HG03521 (cell line): ENCODE data around the gene BRD1.

ENCODE experiments used
- ATAC-seq: cut with Tn5 transposase; IDR thresholded peaks from one replicate; pipeline ENCODE4 v1.9.1; 2021; ENCODE audit warnings: mild to moderate bottlenecking, moderate library complexity; ENCODE audit not compliant: unreplicated experiment

Gene BRD1

DNA sequence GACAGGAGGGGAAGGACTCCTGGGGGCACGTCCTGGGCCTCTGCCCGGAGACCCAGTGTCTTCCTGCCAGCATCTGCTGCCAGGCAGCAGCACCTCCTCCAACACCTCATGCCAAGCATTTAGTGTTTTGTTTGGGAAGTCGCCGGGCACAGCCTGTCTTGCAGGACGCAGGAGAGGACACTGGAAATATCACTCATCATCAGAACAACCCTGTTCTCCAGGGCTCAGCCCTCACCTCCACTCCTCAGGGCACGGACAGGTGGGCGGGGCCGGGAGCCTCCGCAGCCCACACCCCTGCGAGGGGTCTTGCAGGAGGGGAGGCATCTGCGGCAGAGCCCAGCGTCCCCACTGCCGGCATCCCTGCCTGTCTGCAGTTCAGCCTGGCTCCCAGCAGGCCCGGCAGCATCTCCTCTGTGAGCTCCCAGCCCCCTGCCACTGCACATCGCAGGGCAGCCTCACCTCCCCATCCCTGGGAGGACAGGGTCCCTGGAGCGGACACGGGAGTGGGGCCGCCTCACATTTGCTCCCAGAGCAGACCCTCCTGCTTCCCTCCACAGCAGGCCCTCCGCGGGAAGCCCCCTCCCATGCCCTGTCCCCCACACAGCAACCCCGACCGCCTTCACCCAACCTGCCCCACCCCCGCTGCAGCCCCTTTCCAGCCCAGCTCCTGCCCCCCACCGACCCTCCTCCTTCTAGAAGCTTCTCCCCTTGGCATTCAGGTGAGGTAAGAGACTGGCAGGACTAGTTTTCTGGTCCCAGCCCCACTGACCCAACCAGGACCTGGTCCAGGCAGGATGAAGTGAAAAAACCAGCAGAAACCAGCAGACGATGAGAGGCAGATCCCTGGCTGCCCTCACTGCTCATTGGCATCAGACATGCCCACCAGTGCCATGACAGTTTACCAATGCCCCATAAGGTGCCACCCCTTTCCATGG lies 72.7 kb downstream of the BRD1 start:
- ATAC-seq = no peak

- ATAC-seq = no peak
Measured at GRCh38 chr22:49753961-49754695, 73.5 kb downstream of the BRD1 start.

DNA sequence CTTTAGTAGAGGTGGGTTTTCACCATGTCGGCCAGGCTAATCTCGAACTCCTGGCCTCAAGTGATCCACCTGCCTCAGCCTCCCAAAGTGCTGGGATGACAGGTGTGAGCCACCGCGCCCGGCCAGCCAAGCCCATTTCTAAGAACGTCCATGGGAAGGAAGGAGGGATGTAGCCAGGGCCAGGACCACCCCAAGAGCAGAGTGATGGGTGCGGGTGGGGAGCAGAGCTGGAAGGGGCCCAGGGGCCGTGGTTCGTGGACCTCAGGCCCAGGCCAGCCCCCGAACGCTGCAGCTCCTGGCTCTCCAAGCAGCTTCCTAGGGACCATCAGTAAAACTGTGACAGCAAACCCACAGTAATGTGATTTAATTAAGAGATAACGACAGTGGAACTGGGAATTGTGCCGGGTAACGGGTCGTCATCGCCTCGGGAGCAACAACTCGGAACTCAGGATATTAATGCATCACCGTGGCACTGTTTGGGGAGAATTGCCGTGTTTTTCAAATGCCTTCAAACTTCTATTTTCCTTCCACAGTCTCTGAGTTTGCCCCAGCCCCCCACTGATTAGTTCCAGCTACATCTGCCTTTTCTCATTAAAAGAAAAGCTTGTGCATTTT lies 74.3 kb downstream of the BRD1 start:
- no peak for ATAC-seq

DNA sequence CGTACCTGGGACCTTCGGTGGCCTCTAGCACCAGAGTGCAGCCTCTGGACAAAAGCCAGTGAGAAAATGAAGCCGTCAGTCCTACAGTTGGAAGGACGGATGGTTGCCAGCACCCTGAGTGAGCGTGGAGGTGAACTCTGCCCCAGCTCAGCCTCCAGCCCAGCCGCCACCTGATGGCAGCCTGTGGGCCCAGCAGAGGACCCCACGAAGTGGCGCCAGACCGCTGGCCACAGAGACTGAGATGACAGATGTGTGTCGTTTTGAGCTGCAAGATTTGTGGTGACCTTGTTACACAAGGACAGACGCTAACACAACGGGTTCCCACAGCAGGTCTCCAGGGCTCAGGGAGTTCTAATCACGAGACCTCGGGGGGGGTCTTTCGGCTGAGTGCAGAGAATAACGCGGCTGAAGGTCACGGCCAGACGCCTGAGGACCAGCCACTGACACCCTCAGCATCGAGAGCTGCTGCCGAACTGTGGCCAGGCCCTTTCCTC lies 75.0 kb downstream of the BRD1 start:
- no peak for ATAC-seq

GRCh38 chr22:49751966-49752597 lies 75.6 kb downstream of the BRD1 start:
- ATAC-seq = no peak

- ATAC-seq = no peak
Measured at GRCh38 chr22:49751318-49751965, 76.2 kb downstream of the BRD1 start.

DNA sequence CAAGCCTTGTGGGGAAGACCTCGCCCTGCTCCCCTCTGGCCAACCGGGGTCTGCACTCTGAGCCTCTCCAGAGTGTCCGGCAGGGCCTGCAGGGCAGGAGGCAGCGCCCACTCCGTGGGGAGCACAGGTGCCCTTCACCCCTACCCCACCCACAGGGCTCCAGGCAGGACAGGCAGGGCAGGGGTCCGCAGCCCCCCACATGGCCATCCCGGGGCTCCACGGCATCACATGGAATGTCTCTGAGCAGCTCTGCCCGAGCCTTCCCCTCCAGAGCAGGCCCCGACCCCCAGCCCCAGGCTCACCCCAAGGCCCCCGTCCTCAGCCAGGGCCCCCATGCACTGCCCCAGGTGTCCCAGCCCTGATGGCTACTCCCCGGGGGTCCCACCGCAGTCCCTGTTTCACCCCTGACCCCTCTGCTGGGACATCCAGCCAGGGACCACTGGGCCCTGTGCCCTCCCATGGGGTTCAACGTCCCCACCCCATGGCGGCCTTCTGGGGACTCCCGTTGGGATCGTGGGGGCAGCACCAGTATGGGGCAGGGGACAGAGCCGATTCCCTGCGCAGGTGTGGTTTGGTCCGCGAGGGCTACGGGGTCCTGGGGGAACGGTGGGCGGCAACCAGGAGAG lies 77.7 kb downstream of the BRD1 start:
- no peak for ATAC-seq

GRCh38 chr22:49749227-49749626 lies 78.4 kb downstream of the BRD1 start:
- no peak for ATAC-seq

- ATAC-seq = no peak
Measured at GRCh38 chr22:49748514-49748913, 79.2 kb downstream of the BRD1 start.

- no peak for ATAC-seq
Measured at GRCh38 chr22:49747716-49748115, 80.0 kb downstream of the BRD1 start.

GRCh38 chr22:49747130-49747529 lies 80.5 kb downstream of the BRD1 start:
- no peak for ATAC-seq

DNA sequence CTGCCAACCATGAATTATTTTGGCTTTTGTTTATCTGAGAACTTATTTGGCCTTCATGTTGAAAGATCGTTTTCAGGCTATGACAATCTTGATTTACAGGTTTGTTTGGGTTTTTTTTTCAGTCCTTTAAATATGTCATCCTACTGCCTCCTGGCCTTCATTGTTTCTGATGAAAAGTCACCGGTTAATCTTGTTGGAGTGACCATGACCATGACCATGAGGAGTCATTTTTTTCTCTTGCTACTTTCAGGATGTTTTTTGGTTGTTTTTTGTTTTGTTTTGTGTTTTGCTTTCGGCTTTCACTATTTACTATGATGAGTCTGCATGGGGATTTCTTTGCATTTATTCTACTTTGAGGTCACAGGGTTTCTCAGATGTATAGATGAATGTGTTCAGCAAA lies 81.6 kb downstream of the BRD1 start:
- ATAC-seq = no peak

- ATAC-seq = no peak
Measured at GRCh38 chr22:49740242-49740641, 87.4 kb downstream of the BRD1 start.

DNA sequence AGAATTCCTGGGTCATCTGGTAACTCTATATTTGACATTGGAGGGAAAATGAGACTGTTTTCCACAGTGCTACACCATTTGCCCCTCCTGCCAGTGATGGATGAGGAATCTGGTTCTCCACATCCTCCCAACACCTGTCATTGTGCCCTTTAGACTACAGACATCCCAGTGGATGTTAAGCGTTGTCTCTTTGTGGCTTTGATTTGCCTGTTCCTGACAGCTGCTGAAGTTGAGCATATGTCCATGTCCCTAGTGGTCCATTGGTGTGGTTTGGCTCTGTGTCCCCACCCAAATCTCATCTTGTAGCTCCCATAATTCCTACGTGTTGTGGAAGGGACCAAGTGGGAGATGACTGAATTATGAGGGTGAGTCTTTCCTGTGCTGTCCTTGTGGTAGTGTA lies 88.5 kb downstream of the BRD1 start:
- ATAC-seq = no peak

GRCh38 chr22:49738566-49738965 lies 89.1 kb downstream of the BRD1 start:
- ATAC-seq = no peak

DNA sequence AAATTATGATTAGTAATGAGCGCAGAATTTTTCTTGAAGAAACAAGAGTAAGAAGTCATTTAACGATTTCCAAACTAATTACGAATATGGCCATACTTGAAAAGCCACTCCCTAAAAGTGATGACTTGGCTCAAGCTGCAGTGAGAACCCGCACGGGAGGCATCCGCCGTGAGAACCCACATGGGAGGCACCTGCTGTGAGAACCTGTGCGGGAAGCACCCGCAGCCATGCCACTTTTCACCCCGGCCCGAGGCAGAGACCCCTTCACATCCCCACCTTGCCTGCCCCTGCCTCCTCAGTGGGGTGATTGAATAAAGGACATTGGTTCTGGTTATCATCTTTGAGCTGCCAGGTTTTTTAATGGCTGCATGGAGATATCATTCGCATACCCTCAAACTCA lies 89.7 kb downstream of the BRD1 start:
- no peak for ATAC-seq

DNA sequence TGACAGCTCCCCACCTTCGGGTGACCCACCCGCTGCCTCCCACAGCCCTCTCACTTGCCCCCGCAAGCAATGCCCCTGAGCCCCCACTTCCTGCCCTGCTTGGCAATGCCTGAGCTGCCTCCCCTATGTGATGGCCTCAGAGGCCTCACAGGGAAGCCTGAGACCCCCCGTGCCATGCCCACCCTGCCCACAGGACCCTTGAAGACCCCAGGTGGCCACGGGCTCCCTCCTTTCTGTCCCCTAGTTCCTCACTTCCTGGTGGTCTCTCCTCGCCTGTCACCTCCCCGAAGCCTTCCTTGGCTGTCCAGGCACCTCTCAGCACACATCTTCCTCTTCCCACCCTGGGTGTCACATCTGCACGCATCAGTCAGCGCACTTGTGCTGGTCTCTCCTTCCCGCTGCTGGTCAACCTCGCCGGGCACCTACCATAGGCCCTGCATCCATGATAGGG lies 90.5 kb downstream of the BRD1 start:
- ATAC-seq = no peak

DNA sequence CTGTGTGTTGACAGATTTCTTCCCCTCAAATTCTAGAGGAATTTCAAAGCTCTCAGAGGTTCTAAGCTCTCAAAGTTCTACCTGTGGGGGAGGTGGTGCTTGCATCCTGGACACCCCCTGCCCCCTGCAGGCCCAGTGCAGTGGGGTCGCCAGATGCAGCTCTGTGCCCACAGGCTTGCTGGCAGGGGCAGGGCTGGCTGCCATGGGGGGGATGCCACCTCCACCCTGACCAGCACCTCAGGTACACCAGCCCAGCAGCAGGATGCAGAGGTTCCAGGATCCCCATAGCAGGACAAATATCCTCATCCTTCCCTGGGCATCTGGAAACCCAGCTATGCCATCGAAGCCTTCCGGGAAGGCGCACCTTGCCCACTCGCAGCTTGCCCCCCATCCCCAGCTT lies 91.1 kb downstream of the BRD1 start:
- no peak for ATAC-seq

GRCh38 chr22:49735901-49736421 lies 91.7 kb downstream of the BRD1 start:
- ATAC-seq = no peak

DNA sequence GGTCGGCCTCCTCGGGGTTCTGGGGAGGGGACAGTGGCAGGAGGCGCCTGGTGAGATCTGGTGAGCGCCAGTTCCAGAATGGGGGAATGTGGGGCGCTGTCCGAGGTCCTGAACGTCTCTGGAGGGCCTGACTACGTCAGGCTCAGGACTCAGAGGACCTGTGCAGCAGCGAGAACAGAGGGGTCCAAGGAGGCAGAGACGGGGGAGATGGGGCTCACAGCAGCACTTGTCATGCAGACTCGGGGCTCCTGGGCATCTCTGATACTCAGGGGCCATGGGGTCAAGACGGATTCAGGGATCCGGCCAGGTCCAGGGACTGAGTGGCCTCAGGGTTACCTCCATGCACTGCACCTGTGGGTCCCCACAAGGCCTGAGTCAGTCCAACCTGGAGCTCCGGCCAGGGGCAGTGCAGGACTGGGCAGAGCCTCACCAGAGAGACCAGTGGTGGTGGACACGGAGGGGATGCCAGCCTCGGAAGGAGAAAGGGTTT lies 92.2 kb downstream of the BRD1 start:
- no peak for ATAC-seq
